BJ (cell line): Measurements from ENCODE around the gene CYP2E1. TPM values are rescaled to one million over a fixed set of nuclear protein-coding genes. Genes with fewer than 3 reads are reported as not detected.
"Not testable (repeated sequence)": the region's sequence is repeated elsewhere in the genome, so short reads cannot be mapped to it uniquely, and the experiment has no call there.

Experiments
- CTCF ChIA-PET: fragments of 350-600 bp; formaldehyde crosslinking; extraction: SDS; loops from one replicate; lab custom pipeline; 2021; ENCODE audit warnings: antibody characterized with exemption, inconsistent platforms; lab: Yijun Ruan, JAX
- POLR2A ChIA-PET: fragments of 300-600 bp; sonication (Branson Sonifier 250); formaldehyde crosslinking; extraction: SDS; loops from one replicate; lab custom pipeline; 2021; ENCODE audit warnings: antibody characterized with exemption; lab: Charles Lee
- DNase-seq: peaks from one replicate; pipeline ENCODE4 v3.0.0-alpha.2; 2011; ENCODE audit warnings: low read depth
- H3K27me3 ChIP-seq: 2 replicates; pipeline ENCODE4 v1.6.0; 2011; ENCODE audit warnings: low read length; ENCODE audit not compliant: control insufficient read depth, insufficient read depth
- H3K36me3 ChIP-seq: 2 replicates; pipeline ENCODE4 v1.5.1; 2011; ENCODE audit warnings: low read length; ENCODE audit not compliant: control insufficient read depth, insufficient read depth
- H3K4me3 ChIP-seq: 2 replicates; pipeline ENCODE4 v1.5.1; 2011; ENCODE audit warnings: low read depth, mild to moderate bottlenecking, control low read depth, low read length
- CTCF ChIP-seq: IDR thresholded peaks from 2 replicates; pipeline ENCODE4 v1.5.1; 2011; ENCODE audit warnings: low read depth, mild to moderate bottlenecking, control low read depth, inconsistent platforms, low read length, moderate library complexity; ENCODE audit not compliant: insufficient read depth
- polyA plus RNA-seq: library from polyadenylated mRNA; depleted of rRNA; stranded (reverse); fragments of >200 nt; gene quantifications from 2 replicates; pipeline ENCODE4 v1.2.3, GENCODE V29; 2011

Gene CYP2E1
- polyA plus RNA-seq, 1 experiment: 1.9 TPM

GRCh38 chr10:133536198-133536597, 9.0 kb downstream of the CYP2E1 start:
- no peak for DNase-seq
- no peak for TF ChIP-seq CTCF
- Histone ChIP-seq H3K27me3 (0 out of 2 replicates have a peak, but pooled peaks cover 1% of the 10 kb centered on the region), H3K36me3 (no peaks in the 10 kb centered on the region), H3K4me3 (no peak overlapping the region)
- CTCF ChIA-PET: no interaction called here
- POLR2A ChIA-PET: no interaction called here

- no peak for TF ChIP-seq CTCF
- Histone ChIP-seq H3K36me3 (no peaks in the 10 kb centered on the region), H3K4me3 (no peak overlapping the region), H3K27me3 (0 out of 2 replicates have a peak, but pooled peaks cover 1% of the 10 kb centered on the region)
- POLR2A ChIA-PET: no interaction called here
- CTCF ChIA-PET: no interaction called here
- DNase-seq: no peak
These were observed 10.7 kb downstream of the CYP2E1 start for GRCh38 chr10:133537546-133538545.

- CTCF ChIA-PET, H3K4me3 ChIP-seq, POLR2A ChIA-PET, H3K27me3 ChIP-seq, DNase-seq, H3K36me3 ChIP-seq: not testable (repeated sequence)
These were observed 14.3 kb downstream of the CYP2E1 start for GRCh38 chr10:133541441-133541975.

- Histone ChIP-seq H3K27me3 (no peaks in the 10 kb centered on the region), H3K36me3 (no peaks in the 10 kb centered on the region), H3K4me3 (no peak overlapping the region)
- TF ChIP-seq CTCF: no peak
- DNase-seq: no peak
- ChIA-PET POLR2A (no interaction called here), CTCF (no interaction called here)
These were observed 17.3 kb downstream of the CYP2E1 start for GRCh38 chr10:133544506-133544905.

GRCh38 chr10:133554600-133554999, 27.4 kb downstream of the CYP2E1 start:
- TF ChIP-seq CTCF: no peak
- DNase-seq: no peak
- Histone ChIP-seq H3K36me3 (no peaks in the 10 kb centered on the region), H3K27me3 (no peaks in the 10 kb centered on the region), H3K4me3 (no peak overlapping the region)
- ChIA-PET POLR2A (no interaction called here), CTCF (no interaction called here)
